HCT116 (cell line): Measurements from ENCODE around the gene ATP8A2. TPM values are rescaled to one million over a fixed set of nuclear protein-coding genes. Genes with fewer than 3 reads are reported as not detected.

Experiments
- ATAC-seq: fragments of 200-7000 bp; cut with Tn5 transposase; 2 replicates; pipeline ENCODE4 v1.9.1; 2020; ENCODE audit warnings: mild to moderate bottlenecking, moderate library complexity
- BruUV-seq: library from RNA; stranded (reverse); fragments of 400-500 nt; replicated peaks from 2 replicates; lab custom pipeline; 2021; lab: Mats Ljungman, UMichigan
- CTCF ChIA-PET: fragments of 300-600 bp; sonication (Branson Sonifier 250); formaldehyde crosslinking; loops from one replicate; lab custom pipeline; 2021; ENCODE audit warnings: antibody characterized with exemption; lab: Charles Lee
- POLR2A ChIA-PET: fragments of 300-600, 350-600 bp; sonication (Branson Sonifier 250); formaldehyde crosslinking; loops from one replicate; lab custom pipeline; 2021; ENCODE audit warnings: antibody characterized with exemption; lab: Charles Lee
- RAD21 ChIA-PET, 2 experiments: fragments of 300-600 bp; sonication (Branson Sonifier 250); formaldehyde crosslinking; loops; one replicate each; lab custom pipeline; 2023; ENCODE audit warnings: low total read pairs in 2 of 2; ENCODE audit not compliant: uncharacterized antibody in 2 of 2, unreplicated experiment in 2 of 2, low non-redundant PET in 1 of 2; lab: Charles Lee
- DNase-seq: peaks from one replicate; pipeline ENCODE4 v3.0.0-alpha.2; 2010; ENCODE audit warnings: low read depth, low spot score
- H2AFZ ChIP-seq: fragments of 200-600 bp; shearing (Covaris generic), sonication (generic); 2 replicates; pipeline ENCODE4 v1.6.1; 2017; ENCODE audit warnings: low read depth, mixed run types, mixed read lengths, antibody characterized with exemption, low read length; ENCODE audit not compliant: poor library complexity, severe bottlenecking
- H3K27ac ChIP-seq: 2 replicates; pipeline ENCODE4 v1.5.1; 2012; ENCODE audit warnings: low read depth, low read length
- H3K27me3 ChIP-seq: fragments of 200-600 bp; sonication (generic); 2 replicates; pipeline ENCODE4 v1.6.1; 2016; ENCODE audit warnings: mixed run types, low read length, mixed read lengths; ENCODE audit not compliant: insufficient read depth
- H3K36me3 ChIP-seq, 2 experiments: fragments of 200-500 bp in 1 of 2; fragments of 200-600 bp in 1 of 2; sonication (Bioruptor generic) in 1 of 2; sonication (generic) in 1 of 2; 2 replicates each; pipeline versions ENCODE4 v1.5.1 to v1.6.1; 2014 to 2016; ENCODE audit warnings: low read length in 2 of 2, inconsistent platforms in 1 of 2, mixed read lengths in 1 of 2, mixed run types in 1 of 2; ENCODE audit not compliant: insufficient read depth in 2 of 2, control insufficient read depth in 1 of 2
- H3K4me1 ChIP-seq, 2 experiments: fragments of 200-600 bp in 1 of 2; sonication (generic) in 1 of 2; 2 replicates each; pipeline versions ENCODE4 v1.5.1 to v1.6.1; 2012 to 2017; ENCODE audit warnings: low read length in 2 of 2, inconsistent platforms in 1 of 2, mild to moderate bottlenecking in 1 of 2, mixed read lengths in 1 of 2, mixed run types in 1 of 2, moderate library complexity in 1 of 2; ENCODE audit not compliant: insufficient read depth in 2 of 2, control insufficient read depth in 1 of 2
- H3K4me2 ChIP-seq: fragments of 200-600 bp; sonication (generic); 2 replicates; pipeline ENCODE4 v1.6.1; 2017; ENCODE audit warnings: mixed run types, low read length, mixed read lengths
- H3K4me3 ChIP-seq, 2 experiments: fragments of 200-600 bp in 1 of 2; sonication (generic) in 1 of 2; replicated peaks in 1 of 2; 2 replicates each; pipeline ENCODE4 v1.5.1; 2011 to 2016; ENCODE audit warnings: low read length in 2 of 2, control low read depth in 1 of 2, low read depth in 1 of 2, mild to moderate bottlenecking in 1 of 2, mixed read lengths in 1 of 2, mixed run types in 1 of 2
- H3K79me2 ChIP-seq: fragments of 200-600 bp; sonication (generic); 2 replicates; pipeline ENCODE4 v1.6.1; 2017; ENCODE audit warnings: mild to moderate bottlenecking, mixed run types, low read length, moderate library complexity, mixed read lengths; ENCODE audit not compliant: insufficient read depth
- H3K9ac ChIP-seq: fragments of 200-600 bp; sonication (generic); 2 replicates; pipeline ENCODE4 v1.6.1; 2016; ENCODE audit warnings: low read length, mixed read lengths
- H3K9me2 ChIP-seq: fragments of 200-600 bp; sonication (generic), shearing (Covaris generic); 2 replicates; pipeline ENCODE4 v1.6.1; 2017; ENCODE audit warnings: mixed run types, mild to moderate bottlenecking, moderate library complexity; ENCODE audit not compliant: insufficient read depth
- H3K9me3 ChIP-seq, 2 experiments: fragments of 200-500 bp in 1 of 2; fragments of 200-600 bp in 1 of 2; sonication (Bioruptor generic) in 1 of 2; sonication (generic) in 1 of 2; 2 replicates each; pipeline ENCODE4 v1.6.1; 2014 to 2017; ENCODE audit warnings: low read length in 2 of 2, mixed read lengths in 2 of 2, inconsistent platforms in 1 of 2, low read depth in 1 of 2, mild to moderate bottlenecking in 1 of 2, mixed run types in 1 of 2, moderate library complexity in 1 of 2; ENCODE audit not compliant: control insufficient read depth in 1 of 2, insufficient read depth in 1 of 2
- H4K20me1 ChIP-seq: fragments of 200-600 bp; sonication (generic), shearing (Covaris generic); 2 replicates; pipeline ENCODE4 v1.6.1; 2017; ENCODE audit warnings: mixed run types, mild to moderate bottlenecking, moderate library complexity; ENCODE audit not compliant: insufficient read depth
- CBX3 ChIP-seq: IDR thresholded peaks from 2 replicates; pipeline ENCODE4 v1.6.1; 2012; ENCODE audit warnings: low read depth
- CEBPB ChIP-seq: IDR thresholded peaks from 2 replicates; pipeline ENCODE4 v1.6.1; 2012; ENCODE audit warnings: low read depth
- CTCF ChIP-seq, 3 experiments: fragments of 200-600 bp in 1 of 3; sonication (generic) in 1 of 3; IDR thresholded peaks in 2 of 3; conservative IDR thresholded peaks in 1 of 3; 2 replicates each; pipeline ENCODE4 v1.5.1; 2012 to 2017; ENCODE audit warnings: low read depth in 2 of 3, low read length in 2 of 3, antibody characterized with exemption in 1 of 3, borderline replicate concordance in 1 of 3, control low read depth in 1 of 3, mild to moderate bottlenecking in 1 of 3, mixed read lengths in 1 of 3, mixed run types in 1 of 3, moderate library complexity in 1 of 3; ENCODE audit not compliant: insufficient read depth in 1 of 3
- ELF1 ChIP-seq: IDR thresholded peaks from 2 replicates; pipeline ENCODE4 v1.6.1; 2012; ENCODE audit warnings: low read depth, borderline replicate concordance
- EZH2 ChIP-seq: fragments of 200-600 bp; sonication (generic); IDR thresholded peaks from 2 replicates; pipeline ENCODE4 v1.6.1; 2017; ENCODE audit warnings: antibody characterized with exemption, mixed run types
- EZH2phosphoT487 ChIP-seq: fragments of 200-600 bp; IDR thresholded peaks from 2 replicates; pipeline ENCODE4 v1.6.1; 2018; ENCODE audit warnings: antibody characterized with exemption, borderline replicate concordance
- FOSL1 ChIP-seq: IDR thresholded peaks from 2 replicates; pipeline ENCODE4 v1.6.1; 2012; ENCODE audit warnings: low read depth
- JUND ChIP-seq: IDR thresholded peaks from 2 replicates; pipeline ENCODE4 v1.6.1; 2012
- MAX ChIP-seq: IDR thresholded peaks from 2 replicates; pipeline ENCODE4 v1.6.1; 2012
- POLR2A ChIP-seq: IDR thresholded peaks from 2 replicates; pipeline ENCODE4 v1.7.0; 2011; ENCODE audit warnings: borderline replicate concordance; ENCODE audit not compliant: insufficient read depth, insufficient read length; ENCODE audit errors: extremely low read depth
- REST ChIP-seq: IDR thresholded peaks from 2 replicates; pipeline ENCODE4 v1.6.1; 2012; ENCODE audit warnings: low read depth
- SIN3A ChIP-seq: IDR thresholded peaks from 2 replicates; pipeline ENCODE4 v1.6.1; 2012; ENCODE audit warnings: low read depth
- TCF7L2 ChIP-seq: IDR thresholded peaks from 2 replicates; pipeline ENCODE4 v1.7.0; 2011; ENCODE audit warnings: borderline replicate concordance, inconsistent platforms; ENCODE audit not compliant: insufficient read depth, insufficient read length; ENCODE audit errors: extremely low read depth
- YY1 ChIP-seq: IDR thresholded peaks from 2 replicates; pipeline ENCODE4 v1.6.1; 2011; ENCODE audit warnings: low read length, low read depth, moderate library complexity, mild to moderate bottlenecking; ENCODE audit not compliant: insufficient replicate concordance; ENCODE audit errors: extremely low read depth
- ZBTB33 ChIP-seq: IDR thresholded peaks from 2 replicates; pipeline ENCODE4 v1.6.1; 2011; ENCODE audit warnings: mild to moderate bottlenecking, low read length, moderate library complexity; ENCODE audit not compliant: insufficient replicate concordance; ENCODE audit errors: extremely low read depth
- ZFX ChIP-seq: fragments of 450-650 bp; IDR thresholded peaks from 2 replicates; pipeline ENCODE4 v1.6.1; 2017
- intact Hi-C: fragments of 100-400 bp; cut with micrococcal nuclease; formaldehyde crosslinking; loops from 2 replicates; pipeline ENCODE4 v1.10.0; 2022
- total RNA-seq: library from RNA; stranded (reverse); gene quantifications from one replicate; pipeline ENCODE4 v1.2.1, GENCODE V29; 2021; ENCODE audit not compliant: unreplicated experiment

Gene ATP8A2
- total RNA-seq, 1 experiment from 2014 or later, result not detected

GRCh38 chr13:25329706-25330105, 42.1 kb upstream of the ATP8A2 start:
- Histone ChIP-seq H3K36me3 (peaks cover 58 to 77% of the 10 kb centered on the region in 2 experiments), H2AFZ (no peak overlapping the region), H3K4me1 (no peaks in the 10 kb centered on the region), H3K9me3 (no peaks in the 10 kb centered on the region), H3K27ac (no peak overlapping the region), H3K79me2 (peaks cover 52% of the 10 kb centered on the region), H3K9ac (no peak overlapping the region), H3K4me2 (no peak overlapping the region), H4K20me1 (peaks cover 11% of the 10 kb centered on the region; the same call in 1 of the 2 replicates), H3K9me2 (no peaks in the 10 kb centered on the region), H3K4me3 (no peak overlapping the region), H3K27me3 (no peaks in the 10 kb centered on the region)
- intact Hi-C loops, result no loop called here
- DNase-seq (no peak), ATAC-seq (no peak)
- no TSS peak for BruUV-seq
- CTCF ChIA-PET, result no interaction called here
- RAD21 ChIA-PET, result no interaction called here
- POLR2A ChIA-PET, result no interaction called here
- TF ChIP-seq FOSL1 (no peak), ELF1 (no peak), YY1 (no peak), CEBPB (no peak), TCF7L2 (no peak), JUND (no peak), CTCF (IDR thresholded peaks at IDR 0.05 in 2 of 3, conservative IDR thresholded peaks at IDR 0.05 in 1 of 3; ENCODE audit: borderline replicate concordance in 1 of 3, insufficient read depth in 1 of 3, low read depth in 2 of 3, low read length in 2 of 3) (no peak), CBX3 (no peak), POLR2A (no peak), REST (no peak), EZH2phosphoT487 (no peak), EZH2 (no peak), SIN3A (no peak), ZBTB33 (no peak), MAX (no peak), ZFX (no peak)
